Body of pancreas (tissue), 4 donors: ENCODE data around the gene TSEN2. TPM values are rescaled to one million over a fixed set of nuclear protein-coding genes. Genes with fewer than 3 reads are reported as not detected.

ENCODE experiments used
- ATAC-seq: fragments of 150-250 bp; one replicate; pipeline ENCODE4 v1.9.1; 2016
- DNase-seq, 4 donors: peaks; one replicate each; pipeline ENCODE4 v3.0.0-alpha.2; 2019
- H3K27ac ChIP-seq, 4 donors: fragments of 200-600 bp; sonication (generic); 1 replicate in 3 of 4; 2 replicates in 1 of 4; pipeline versions ENCODE4 v1.5.1 to v1.6.1; 2016 to 2019; ENCODE audit warnings: mild to moderate bottlenecking in 1 of 4, mixed read lengths in 1 of 4, moderate library complexity in 1 of 4
- H3K27me3 ChIP-seq, 2 donors: fragments of 200-600 bp; sonication (generic); one replicate each; pipeline ENCODE4 v1.6.0; 2016; ENCODE audit warnings: mild to moderate bottlenecking in 1 of 2
- H3K36me3 ChIP-seq, 2 donors: fragments of 200-600 bp; sonication (generic); replicated peaks in 1 of 2; 2 replicates each; pipeline ENCODE4 v1.5.1; 2016; ENCODE audit warnings: low read depth in 2 of 2; ENCODE audit not compliant: insufficient read depth in 1 of 2
- H3K4me1 ChIP-seq: fragments of 200-600 bp; sonication (generic); one replicate; pipeline ENCODE4 v1.6.0; 2016
- H3K4me3 ChIP-seq, 2 donors: fragments of 200-600 bp; sonication (generic); 1 replicate in 1 of 2; 2 replicates in 1 of 2; pipeline ENCODE4 v1.5.1; 2016 to 2019
- H3K9me3 ChIP-seq, 3 donors: fragments of 200-600 bp; sonication (generic); 1 replicate in 2 of 3; 2 replicates in 1 of 3; pipeline ENCODE4 v1.5.1; 2016
- POLR2A ChIP-seq, 3 donors: fragments of 450-650 bp; IDR thresholded peaks; one replicate each; pipeline ENCODE4 v1.6.1; 2016; ENCODE audit warnings: antibody characterized with exemption in 3 of 3, mild to moderate bottlenecking in 2 of 3
- WGBS, 2 donors: methylation state at CpG; one replicate each; pipeline ENCODE4 v1.1.5; 2017; 5-methylcytosine and 5-hydroxymethylcytosine counted together
- intact Hi-C: fragments of 100-400 bp; cut with DNase I; formaldehyde crosslinking; loops from one replicate; pipeline ENCODE4 v1.15.1; 2023
- total RNA-seq, 2 donors: library from RNA; depleted of rRNA; stranded (reverse); fragments of >200 nt; gene quantifications; one replicate each; pipeline ENCODE4 v1.1.0, GENCODE V29; 2016
- TF ChIP-seq, protein P1 (sequence below), 7 experiments: fragments of 450-650 bp in 4 of 7; fragments of 200-600 bp in 3 of 7; sonication (generic) in 3 of 7; IDR thresholded peaks; one replicate each; pipeline ENCODE4 v1.5.1; 2016 to 2019; ENCODE audit warnings: antibody characterized with exemption in 7 of 7

TSEN2 gene
- 10 to 100 TPM; 14.8 to 20.8 TPM for total RNA-seq

DNA sequence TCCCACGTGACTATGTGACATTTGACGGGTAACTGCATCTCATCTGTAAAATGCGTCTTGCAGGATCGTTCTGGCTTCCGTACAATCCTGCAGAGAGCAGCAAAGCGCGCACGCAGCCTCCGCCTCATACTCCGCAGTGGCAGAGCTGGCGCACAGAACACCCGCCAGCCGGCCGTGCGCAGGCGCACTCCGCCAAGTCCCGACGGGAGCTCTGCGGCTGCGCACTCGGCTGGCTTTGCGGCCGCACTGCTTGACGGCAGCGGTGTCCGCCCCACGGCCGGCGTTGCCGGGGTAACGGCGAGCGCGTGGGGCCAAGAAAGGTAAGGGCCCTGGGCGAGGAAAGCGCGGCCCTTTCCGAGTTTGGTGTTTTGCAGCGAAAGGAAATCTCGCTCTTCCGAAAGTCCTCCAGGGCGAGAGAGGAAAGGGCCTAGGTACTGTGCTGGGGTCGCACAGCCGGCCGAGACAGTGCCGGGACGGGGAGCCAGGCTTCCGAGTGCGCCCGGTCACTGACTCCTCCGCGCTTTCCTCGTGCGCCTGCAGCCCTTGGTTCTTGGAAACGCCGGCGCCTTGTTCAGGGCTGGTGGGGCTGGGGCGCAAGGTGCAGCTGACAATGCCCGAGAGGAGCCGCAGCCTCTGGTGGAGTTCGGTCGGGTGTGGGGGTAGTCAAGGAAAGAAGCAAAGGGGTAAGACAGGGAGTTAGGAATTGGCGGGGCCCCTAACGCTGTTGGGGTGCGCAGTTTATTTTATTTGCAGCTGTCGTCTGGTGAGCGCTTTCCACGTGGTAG lies at the start of gene TSEN2:
Gene TSEN2 (plus strand): TSS at position 283 of the 785 bp plus-strand sequence. CDS start 5,321 bp downstream, outside the sequence.
- peak within 1 kb of the TSS; percentile 27 to 60 for H3K4me3 ChIP-seq
- H3K27ac ChIP-seq = peak within 1 kb of the TSS; percentile 64 to 84 (median 70)
- peak; percentile 81 to 83 (median 82) for TF ChIP-seq POLR2A (IDR thresholded peaks at IDR 0.05)
- TF ChIP-seq, protein P1, sequence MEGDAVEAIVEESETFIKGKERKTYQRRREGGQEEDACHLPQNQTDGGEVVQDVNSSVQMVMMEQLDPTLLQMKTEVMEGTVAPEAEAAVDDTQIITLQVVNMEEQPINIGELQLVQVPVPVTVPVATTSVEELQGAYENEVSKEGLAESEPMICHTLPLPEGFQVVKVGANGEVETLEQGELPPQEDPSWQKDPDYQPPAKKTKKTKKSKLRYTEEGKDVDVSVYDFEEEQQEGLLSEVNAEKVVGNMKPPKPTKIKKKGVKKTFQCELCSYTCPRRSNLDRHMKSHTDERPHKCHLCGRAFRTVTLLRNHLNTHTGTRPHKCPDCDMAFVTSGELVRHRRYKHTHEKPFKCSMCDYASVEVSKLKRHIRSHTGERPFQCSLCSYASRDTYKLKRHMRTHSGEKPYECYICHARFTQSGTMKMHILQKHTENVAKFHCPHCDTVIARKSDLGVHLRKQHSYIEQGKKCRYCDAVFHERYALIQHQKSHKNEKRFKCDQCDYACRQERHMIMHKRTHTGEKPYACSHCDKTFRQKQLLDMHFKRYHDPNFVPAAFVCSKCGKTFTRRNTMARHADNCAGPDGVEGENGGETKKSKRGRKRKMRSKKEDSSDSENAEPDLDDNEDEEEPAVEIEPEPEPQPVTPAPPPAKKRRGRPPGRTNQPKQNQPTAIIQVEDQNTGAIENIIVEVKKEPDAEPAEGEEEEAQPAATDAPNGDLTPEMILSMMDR (IDR thresholded peaks at IDR 0.05) = peak in 5 of 7 experiments; percentile 10 to 58 (median 39)
- no peaks in the 10 kb centered on the region for H3K27me3 ChIP-seq
- 0% methylated on average over 13 to 69 of the region's 69 CpGs for WGBS, 2 donors
- H3K4me1 ChIP-seq = peaks cover 23% of the 10 kb centered on the region
- peak; percentile 95 to 96 (median 96) for DNase-seq
- no peaks in the 10 kb centered on the region for H3K9me3 ChIP-seq
- ATAC-seq = peak; percentile 98
- H3K36me3 ChIP-seq = no peaks in the 10 kb centered on the region
- intact Hi-C loops = no loop called here

DNA sequence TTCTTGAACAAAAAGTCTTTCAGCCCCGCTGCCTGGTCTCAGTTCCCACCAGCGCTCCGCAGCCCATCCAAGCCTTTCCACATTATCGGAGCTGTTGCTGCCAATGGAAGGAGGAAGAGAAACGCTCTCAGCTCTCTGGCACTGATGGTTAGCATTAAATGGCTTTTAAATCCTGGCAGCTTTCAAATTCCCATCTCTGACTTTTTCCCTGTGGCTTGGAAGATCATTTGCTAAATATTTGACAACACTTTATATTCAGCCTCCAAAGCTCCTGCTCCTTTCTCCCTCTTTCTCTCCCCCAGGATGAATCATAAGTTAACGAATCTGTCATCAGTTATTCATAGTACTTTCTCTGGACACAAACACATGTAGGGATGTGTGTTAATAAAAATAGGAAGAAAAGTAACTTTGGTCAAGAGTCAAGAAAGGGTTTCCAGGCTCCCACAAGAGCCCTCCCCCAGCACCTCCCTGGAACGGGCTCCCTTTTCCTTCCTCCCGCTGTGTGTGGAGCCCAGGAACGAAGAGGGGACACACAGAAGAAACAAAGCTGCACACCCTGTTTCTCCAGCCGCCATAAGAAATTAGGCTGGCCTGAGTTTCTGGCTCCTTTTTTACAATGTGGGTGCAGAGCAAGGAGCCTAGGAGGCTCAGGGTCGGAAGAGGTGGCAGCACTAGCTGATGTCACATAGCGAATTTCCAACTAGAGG lies 47.6 kb upstream of the TSEN2 start:
- DNase-seq (no peak), ATAC-seq (no peak)
- TF ChIP-seq, protein P1 (IDR thresholded peaks at IDR 0.05) = no peak
- TF ChIP-seq POLR2A (IDR thresholded peaks at IDR 0.05) = no peak
- Histone ChIP-seq H3K27me3 (no peaks in the 10 kb centered on the region), H3K4me1 (no peaks in the 10 kb centered on the region), H3K27ac (no peak overlapping the region), H3K36me3 (no peaks in the 10 kb centered on the region), H3K4me3 (no peak overlapping the region), H3K9me3 (no peaks in the 10 kb centered on the region)
- 58 to 60% methylated on average over 12 of the region's 12 CpGs for WGBS, 2 donors
- intact Hi-C loops = no loop called here

DNA sequence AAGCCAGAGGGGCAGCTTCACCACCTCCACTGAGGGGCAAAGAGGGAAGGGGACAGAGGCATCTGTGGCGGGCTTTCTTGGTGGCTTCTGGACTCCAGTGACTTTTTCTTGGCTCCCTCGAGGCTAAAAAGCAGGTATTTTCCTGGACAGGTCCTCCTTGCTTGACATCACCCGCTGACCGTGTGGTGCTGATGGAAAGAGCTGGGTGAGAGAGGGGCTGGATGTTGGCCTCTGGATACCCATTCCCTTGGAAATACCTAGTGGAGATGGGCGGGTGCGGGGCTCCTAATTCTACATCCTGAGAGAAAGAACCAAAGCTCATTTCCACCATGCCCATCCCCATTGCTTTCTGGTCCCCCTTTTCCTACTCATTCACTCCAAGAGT lies 47.1 kb upstream of the TSEN2 start:
- intact Hi-C loops = no loop called here
- 71 to 77% methylated on average over 6 of the region's 6 CpGs for WGBS, 2 donors
- no peaks in the 10 kb centered on the region for H3K27me3 ChIP-seq
- ATAC-seq = no peak
- no peak overlapping the region for H3K27ac ChIP-seq
- H3K36me3 ChIP-seq = no peaks in the 10 kb centered on the region
- H3K4me3 ChIP-seq = no peak overlapping the region
- no peaks in the 10 kb centered on the region for H3K4me1 ChIP-seq
- no peak for DNase-seq
- no peak for TF ChIP-seq POLR2A (IDR thresholded peaks at IDR 0.05)
- TF ChIP-seq, protein P1 (IDR thresholded peaks at IDR 0.05) = no peak
- no peaks in the 10 kb centered on the region for H3K9me3 ChIP-seq

DNA sequence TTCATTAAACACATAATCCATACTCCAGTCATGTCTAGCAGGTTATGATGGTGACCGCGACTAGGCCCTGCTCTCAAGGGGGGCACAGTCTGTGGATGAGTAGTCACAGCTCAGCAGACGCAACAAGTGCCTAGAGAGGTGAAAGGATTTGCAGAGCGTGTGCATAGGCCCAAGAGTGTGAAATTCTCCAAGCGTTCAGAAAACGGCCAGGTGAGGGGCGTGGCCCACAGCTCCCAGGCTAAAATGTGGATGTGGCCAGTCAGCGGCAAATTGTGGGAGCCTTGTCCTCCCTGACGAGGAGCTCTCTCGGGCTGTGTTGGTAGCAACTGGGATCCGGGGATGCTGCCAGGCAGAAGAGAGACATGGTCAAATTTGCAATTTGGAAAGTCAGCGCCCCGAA lies 46.4 kb upstream of the TSEN2 start:
- intact Hi-C loops = no loop called here
- TF ChIP-seq POLR2A (IDR thresholded peaks at IDR 0.05) = no peak
- TF ChIP-seq, protein P1 (IDR thresholded peaks at IDR 0.05) = no peak
- H3K9me3 ChIP-seq = no peaks in the 10 kb centered on the region
- 78 to 83% methylated on average over 13 of the region's 13 CpGs for WGBS, 2 donors
- DNase-seq = no peak
- H3K4me1 ChIP-seq = no peaks in the 10 kb centered on the region
- H3K36me3 ChIP-seq = no peaks in the 10 kb centered on the region
- no peak overlapping the region for H3K27ac ChIP-seq
- no peak for ATAC-seq
- no peak overlapping the region for H3K4me3 ChIP-seq
- H3K27me3 ChIP-seq = no peaks in the 10 kb centered on the region
